ENCODE data around the gene IQSEC3.

DNA sequence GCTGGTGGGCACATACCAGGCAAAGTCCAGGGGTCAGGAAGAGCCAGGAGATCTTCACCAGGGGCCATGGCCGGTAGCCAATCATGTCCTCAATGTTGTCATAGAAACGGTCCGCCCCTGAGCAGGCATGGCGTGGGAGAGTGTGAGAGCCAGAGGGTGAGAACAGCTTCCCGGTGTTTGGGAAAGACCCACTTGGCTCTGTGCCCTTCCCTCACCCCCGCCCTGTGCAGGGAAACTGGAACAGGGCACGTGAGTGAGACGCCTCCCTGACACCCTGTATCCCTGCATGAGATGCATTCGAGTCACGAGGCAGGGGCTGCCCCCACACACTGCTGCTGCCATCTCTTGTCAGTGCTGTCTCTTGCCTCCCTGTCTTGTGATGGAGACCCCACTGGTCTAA lies 126.7 kb downstream of the IQSEC3 start:
- TF ChIP-seq, protein P1, sequence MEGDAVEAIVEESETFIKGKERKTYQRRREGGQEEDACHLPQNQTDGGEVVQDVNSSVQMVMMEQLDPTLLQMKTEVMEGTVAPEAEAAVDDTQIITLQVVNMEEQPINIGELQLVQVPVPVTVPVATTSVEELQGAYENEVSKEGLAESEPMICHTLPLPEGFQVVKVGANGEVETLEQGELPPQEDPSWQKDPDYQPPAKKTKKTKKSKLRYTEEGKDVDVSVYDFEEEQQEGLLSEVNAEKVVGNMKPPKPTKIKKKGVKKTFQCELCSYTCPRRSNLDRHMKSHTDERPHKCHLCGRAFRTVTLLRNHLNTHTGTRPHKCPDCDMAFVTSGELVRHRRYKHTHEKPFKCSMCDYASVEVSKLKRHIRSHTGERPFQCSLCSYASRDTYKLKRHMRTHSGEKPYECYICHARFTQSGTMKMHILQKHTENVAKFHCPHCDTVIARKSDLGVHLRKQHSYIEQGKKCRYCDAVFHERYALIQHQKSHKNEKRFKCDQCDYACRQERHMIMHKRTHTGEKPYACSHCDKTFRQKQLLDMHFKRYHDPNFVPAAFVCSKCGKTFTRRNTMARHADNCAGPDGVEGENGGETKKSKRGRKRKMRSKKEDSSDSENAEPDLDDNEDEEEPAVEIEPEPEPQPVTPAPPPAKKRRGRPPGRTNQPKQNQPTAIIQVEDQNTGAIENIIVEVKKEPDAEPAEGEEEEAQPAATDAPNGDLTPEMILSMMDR (conservative IDR thresholded peaks at IDR 0.05) = no peak
- no peak for TF ChIP-seq ZFX (IDR thresholded peaks at IDR 0.05)
